GM18873 (cell line): ENCODE measurements around the gene BAIAP2.
"Not testable (repeated sequence)": the region's sequence is repeated elsewhere in the genome, so short reads cannot be mapped to it uniquely, and the experiment has no call there.

Experiments
- ATAC-seq: cut with Tn5 transposase; IDR thresholded peaks from one replicate; pipeline ENCODE4 v1.9.1; 2021; ENCODE audit warnings: mild to moderate bottlenecking, moderate library complexity, moderate number of reproducible peaks; ENCODE audit not compliant: unreplicated experiment, low FRiP score

BAIAP2 gene

GRCh38 chr17:81000631-81001357 lies 34.2 kb upstream of the BAIAP2 start:
- no peak for ATAC-seq

- no peak for ATAC-seq
Observed at GRCh38 chr17:81002013-81002384, 33.0 kb upstream of the BAIAP2 start.

- no peak for ATAC-seq
Observed at GRCh38 chr17:81002409-81003361, 32.3 kb upstream of the BAIAP2 start.

- no peak for ATAC-seq
Observed at GRCh38 chr17:81003711-81004475, 31.1 kb upstream of the BAIAP2 start.

GRCh38 chr17:81006891-81007290 lies 28.1 kb upstream of the BAIAP2 start:
- ATAC-seq, result no peak

- ATAC-seq, result no peak
Observed at GRCh38 chr17:81008140-81008539, 26.8 kb upstream of the BAIAP2 start.

- no peak for ATAC-seq
Observed at GRCh38 chr17:81009136-81009535, 25.8 kb upstream of the BAIAP2 start.

- no peak for ATAC-seq
Observed at GRCh38 chr17:81010935-81011334, 24.0 kb upstream of the BAIAP2 start.

- ATAC-seq, result no peak
Observed at GRCh38 chr17:81011951-81012350, 23.0 kb upstream of the BAIAP2 start.

GRCh38 chr17:81012574-81013447 lies 22.1 kb upstream of the BAIAP2 start:
- ATAC-seq, result no peak

GRCh38 chr17:81013642-81014041 lies 21.3 kb upstream of the BAIAP2 start:
- ATAC-seq, result no peak

GRCh38 chr17:81015136-81015535 lies 19.8 kb upstream of the BAIAP2 start:
- ATAC-seq, result no peak

GRCh38 chr17:81016575-81016974 lies 18.4 kb upstream of the BAIAP2 start:
- no peak for ATAC-seq

GRCh38 chr17:81017330-81017729 lies 17.6 kb upstream of the BAIAP2 start:
- ATAC-seq, result not testable (repeated sequence)

GRCh38 chr17:81018044-81018802 lies 16.7 kb upstream of the BAIAP2 start:
- ATAC-seq, result no peak

GRCh38 chr17:81019563-81020442 lies 15.1 kb upstream of the BAIAP2 start:
- ATAC-seq, result no peak

GRCh38 chr17:81020443-81020766 lies 14.5 kb upstream of the BAIAP2 start:
- no peak for ATAC-seq

GRCh38 chr17:81020767-81021497 lies 14.0 kb upstream of the BAIAP2 start:
- no peak for ATAC-seq
